Breast epithelium (tissue), 4 donors: ENCODE results near the gene SLAMF1. TPM values are rescaled to one million over a fixed set of nuclear protein-coding genes. Genes with fewer than 3 reads are reported as not detected.

Experiments
- DNase-seq, 2 donors: peaks; one replicate each; pipeline ENCODE4 v3.0.0-alpha.2; 2019; ENCODE audit warnings: low spot score in 2 of 2
- H3K27ac ChIP-seq, 2 donors: fragments of 200-600 bp; sonication (generic) in 1 of 2; one replicate each; pipeline ENCODE4 v1.5.1; 2016 to 2019; ENCODE audit warnings: mild to moderate bottlenecking in 1 of 2
- H3K27me3 ChIP-seq, 2 donors: fragments of 200-600 bp; sonication (generic) in 1 of 2; one replicate each; pipeline versions ENCODE4 v1.5.1 to v1.6.0; 2017 to 2019; ENCODE audit warnings: control low read depth in 1 of 2, mild to moderate bottlenecking in 1 of 2
- H3K36me3 ChIP-seq: fragments of 200-600 bp; one replicate; pipeline ENCODE4 v1.5.1; 2019
- H3K4me1 ChIP-seq, 2 donors: fragments of 200-600 bp; sonication (generic); one replicate each; pipeline ENCODE4 v1.5.1; 2016 to 2019; ENCODE audit warnings: control low read depth in 1 of 2
- H3K4me3 ChIP-seq, 3 donors: fragments of 200-600 bp; sonication (generic); 1 replicate in 2 of 3; 2 replicates in 1 of 3; pipeline ENCODE4 v1.5.1; 2016 to 2019; ENCODE audit warnings: mild to moderate bottlenecking in 3 of 3, moderate library complexity in 2 of 3
- H3K9me3 ChIP-seq, 2 donors: fragments of 200-600 bp; sonication (generic) in 1 of 2; one replicate each; pipeline ENCODE4 v1.5.1; 2016 to 2019; ENCODE audit warnings: control low read depth in 1 of 2
- CTCF ChIP-seq, 3 donors: fragments of 450-650 bp; IDR thresholded peaks; one replicate each; pipeline ENCODE4 v1.5.1; 2016 to 2017; ENCODE audit warnings: antibody characterized with exemption in 3 of 3, mild to moderate bottlenecking in 3 of 3, moderate library complexity in 3 of 3
- POLR2A ChIP-seq: fragments of 450-650 bp; IDR thresholded peaks from one replicate; pipeline ENCODE4 v1.6.1; 2016; ENCODE audit warnings: antibody characterized with exemption, mild to moderate bottlenecking, moderate library complexity
- POLR2AphosphoS5 ChIP-seq, 3 donors: sonication (generic); formaldehyde crosslinking; IDR thresholded peaks; one replicate each; pipeline ENCODE4 v1.6.1; 2017; ENCODE audit warnings: antibody characterized with exemption in 3 of 3
- intact Hi-C: fragments of 100-400 bp; cut with DNase I; formaldehyde crosslinking; loops from one replicate; pipeline ENCODE4 v1.15.1; 2023; ENCODE audit warnings: low total_unique reads
- total RNA-seq, 3 donors: library from RNA; depleted of rRNA; stranded (reverse); fragments of >200 nt; gene quantifications; one replicate each; pipeline ENCODE4 v1.1.0, GENCODE V29; 2016

The SLAMF1 gene
- total RNA-seq, 3 donors from 2014 or later = 0.64 to 1.8 (median 0.98) TPM

GRCh38 chr1:160643138-160643537 lies 3.7 kb downstream of the SLAMF1 start:
- H3K27me3 ChIP-seq = no peaks in the 10 kb centered on the region
- intact Hi-C loops = no loop called here
- DNase-seq = no peak
- no peak for TF ChIP-seq POLR2AphosphoS5 (IDR thresholded peaks at IDR 0.05)
- no peak for TF ChIP-seq CTCF (IDR thresholded peaks at IDR 0.05)
- TF ChIP-seq POLR2A = no peak
- no peaks in the 10 kb centered on the region for H3K9me3 ChIP-seq
- no peak overlapping the region for H3K27ac ChIP-seq
- no peaks in the 10 kb centered on the region for H3K36me3 ChIP-seq
- H3K4me3 ChIP-seq = no peak overlapping the region
- H3K4me1 ChIP-seq = no peaks in the 10 kb centered on the region

- Histone ChIP-seq H3K27ac (no peak overlapping the region), H3K9me3 (no peaks in the 10 kb centered on the region), H3K4me3 (no peak overlapping the region), H3K27me3 (no peaks in the 10 kb centered on the region), H3K4me1 (no peaks in the 10 kb centered on the region), H3K36me3 (no peaks in the 10 kb centered on the region)
- DNase-seq = no peak
- intact Hi-C loops = no loop called here
- TF ChIP-seq POLR2AphosphoS5 (IDR thresholded peaks at IDR 0.05) = no peak
- TF ChIP-seq CTCF (IDR thresholded peaks at IDR 0.05) = no peak
- TF ChIP-seq POLR2A = no peak
Observed at GRCh38 chr1:160642281-160642644, 4.6 kb downstream of the SLAMF1 start.

GRCh38 chr1:160641323-160642280 lies 5.2 kb downstream of the SLAMF1 start:
- H3K27me3 ChIP-seq = no peaks in the 10 kb centered on the region
- TF ChIP-seq POLR2A = no peak
- no peak for TF ChIP-seq POLR2AphosphoS5 (IDR thresholded peaks at IDR 0.05)
- no peak for TF ChIP-seq CTCF (IDR thresholded peaks at IDR 0.05)

GRCh38 chr1:160640359-160641123 lies 6.3 kb downstream of the SLAMF1 start:
- intact Hi-C loops = no loop called here

More at GRCh38 chr1:160641323-160642280, 5.2 kb downstream of the SLAMF1 start:
- Histone ChIP-seq H3K27ac (no peak overlapping the region), H3K4me1 (no peaks in the 10 kb centered on the region), H3K36me3 (no peaks in the 10 kb centered on the region), H3K4me3 (no peak overlapping the region), H3K9me3 (no peaks in the 10 kb centered on the region)
- intact Hi-C loops = no loop called here
- no peak for DNase-seq

More at GRCh38 chr1:160640359-160641123, 6.3 kb downstream of the SLAMF1 start:
- H3K27ac ChIP-seq = no peak overlapping the region
- no peak for DNase-seq
- no peaks in the 10 kb centered on the region for H3K9me3 ChIP-seq
- TF ChIP-seq POLR2AphosphoS5 (IDR thresholded peaks at IDR 0.05) (no peak), POLR2A (no peak), CTCF (IDR thresholded peaks at IDR 0.05) (no peak)
- H3K4me3 ChIP-seq = no peak overlapping the region
- H3K27me3 ChIP-seq = no peaks in the 10 kb centered on the region
- no peaks in the 10 kb centered on the region for H3K36me3 ChIP-seq
- no peaks in the 10 kb centered on the region for H3K4me1 ChIP-seq
